Stimulated activated CD4-positive, alpha-beta T cell treated with anti-CD3 and anti-CD28 coated beads, Interleukin-12 subunit alpha, Interleukin-12 subunit beta, amount 100 ng/mL, for 24 hours (primary cell): ENCODE results near the gene CNOT3.

Experiments used
- DNase-seq, 2 experiments: peaks; one replicate each; pipeline ENCODE4 v3.0.0-alpha.2; 2020; ENCODE audit warnings: low read depth in 2 of 2

Gene CNOT3

DNA sequence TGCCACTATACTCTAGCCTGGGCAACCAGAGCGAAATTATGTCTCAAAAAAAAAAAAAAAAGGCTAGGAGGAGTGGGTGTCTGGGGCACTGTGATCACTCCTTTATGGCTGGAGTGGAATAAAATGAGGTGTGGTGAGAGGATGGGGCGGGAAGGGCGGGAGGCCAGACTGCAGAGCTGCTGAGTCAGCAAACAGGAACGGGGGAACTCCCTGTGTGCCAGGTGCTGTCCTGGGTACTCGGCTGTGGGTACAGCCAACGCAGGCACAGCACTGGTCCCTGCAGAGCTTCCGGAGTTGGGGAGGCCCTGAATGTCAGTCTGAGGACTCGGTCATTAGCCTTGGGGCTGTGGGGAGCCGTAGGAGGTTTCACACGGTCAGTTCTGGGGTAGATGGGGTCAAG is 16.3 kb upstream of the CNOT3 start:
- no peak for DNase-seq

DNA sequence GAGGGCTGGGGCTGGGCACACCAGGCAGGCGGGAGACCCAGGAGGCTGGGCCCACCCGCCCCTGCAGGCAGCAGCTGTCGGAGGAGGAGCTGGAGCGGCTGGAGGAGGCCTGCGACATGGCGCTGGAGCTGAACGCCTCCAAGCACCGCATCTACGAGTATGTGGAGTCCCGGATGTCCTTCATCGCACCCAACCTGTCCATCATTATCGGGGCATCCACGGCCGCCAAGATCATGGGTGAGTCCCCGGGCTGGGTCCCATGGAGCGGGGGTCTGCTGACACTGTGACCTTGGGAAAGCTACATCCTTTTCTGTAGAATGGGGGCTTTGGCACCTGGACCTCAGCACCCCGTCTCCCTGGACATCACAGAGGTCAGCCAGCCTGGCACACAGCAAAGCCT is 13.9 kb upstream of the CNOT3 start:
- DNase-seq, result no peak

DNA sequence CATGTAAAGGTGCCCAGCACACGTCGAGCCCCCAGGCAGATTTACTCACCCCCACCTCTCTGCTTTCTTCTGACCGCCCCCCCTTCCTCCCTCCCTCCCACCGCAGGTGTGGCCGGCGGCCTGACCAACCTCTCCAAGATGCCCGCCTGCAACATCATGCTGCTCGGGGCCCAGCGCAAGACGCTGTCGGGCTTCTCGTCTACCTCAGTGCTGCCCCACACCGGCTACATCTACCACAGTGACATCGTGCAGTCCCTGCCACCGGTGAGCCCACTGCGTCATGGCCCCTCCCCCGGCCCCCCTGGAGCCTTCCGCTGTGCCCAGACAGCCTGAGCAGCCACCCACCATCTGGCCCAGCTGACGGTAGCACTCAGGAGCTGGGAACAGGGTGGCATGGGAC is 13.2 kb upstream of the CNOT3 start:
- DNase-seq, result no peak

DNA sequence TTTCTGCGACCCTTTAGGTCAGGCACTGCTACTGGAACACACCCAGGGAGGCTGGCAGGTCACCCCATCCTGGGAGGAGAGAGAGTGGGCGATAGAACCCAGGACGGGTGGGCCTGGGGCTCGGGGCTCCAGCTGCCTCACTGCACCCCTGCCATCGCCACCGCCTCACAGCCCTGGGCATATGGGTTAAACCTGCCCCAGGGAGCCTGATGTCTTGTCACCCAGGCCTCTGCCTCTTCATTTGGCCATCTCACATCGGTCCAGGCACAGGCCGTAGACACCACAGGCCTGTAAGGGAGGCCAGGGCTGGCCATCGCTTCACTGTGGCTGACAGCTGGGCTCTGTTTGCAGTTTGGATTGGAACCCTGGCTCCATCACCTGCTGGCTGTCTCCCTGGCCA is 11.8 kb upstream of the CNOT3 start:
- DNase-seq, result no peak

DNA sequence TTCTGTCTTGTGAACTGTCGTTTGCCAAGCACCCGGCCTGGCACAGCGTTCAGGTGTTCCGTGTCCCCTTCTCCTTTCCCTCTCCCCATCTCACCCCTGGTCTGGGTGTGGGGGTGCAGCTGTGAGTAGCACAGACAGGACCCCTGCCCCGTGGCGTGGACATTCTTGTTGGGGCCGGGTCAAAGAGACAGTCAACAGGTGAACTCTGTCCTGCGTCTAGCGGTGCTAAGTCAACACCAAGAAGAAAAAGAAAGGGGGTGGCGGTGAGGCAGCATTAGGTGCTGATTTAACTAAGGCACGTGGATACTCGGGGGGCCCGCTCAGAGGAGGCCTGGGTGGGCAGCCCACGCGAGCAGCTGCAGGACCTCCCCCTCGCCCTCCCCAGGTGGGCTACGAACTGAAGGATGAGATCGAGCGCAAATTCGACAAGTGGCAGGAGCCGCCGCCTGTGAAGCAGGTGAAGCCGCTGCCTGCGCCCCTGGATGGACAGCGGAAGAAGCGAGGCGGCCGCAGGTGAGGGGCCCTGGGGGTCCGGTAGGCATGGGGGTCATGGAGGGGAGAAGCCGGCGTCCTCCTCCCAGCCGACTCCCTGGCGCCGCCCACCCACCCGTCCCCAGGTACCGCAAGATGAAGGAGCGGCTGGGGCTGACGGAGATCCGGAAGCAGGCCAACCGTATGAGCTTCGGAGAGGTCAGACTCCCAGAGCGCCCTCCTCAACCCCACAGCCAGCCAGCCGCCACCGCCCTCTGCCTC is 9.7 kb upstream of the CNOT3 start:
- DNase-seq, result no peak

DNA sequence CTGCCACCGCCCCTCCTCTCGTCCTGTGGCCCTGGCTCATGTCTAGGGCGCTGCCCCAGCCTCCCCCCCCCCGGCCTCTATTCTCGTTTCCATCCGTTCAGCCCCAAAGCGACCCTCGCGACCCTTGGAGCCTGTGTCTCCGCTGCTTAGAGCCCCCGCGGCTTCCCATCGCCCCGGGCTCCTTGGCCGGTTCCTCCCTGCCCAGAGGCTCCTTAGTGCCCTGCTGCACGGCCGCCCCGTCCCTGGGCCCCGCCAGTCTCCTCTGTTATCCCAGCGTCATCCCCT is 9.2 kb upstream of the CNOT3 start:
- DNase-seq, result no peak

DNA sequence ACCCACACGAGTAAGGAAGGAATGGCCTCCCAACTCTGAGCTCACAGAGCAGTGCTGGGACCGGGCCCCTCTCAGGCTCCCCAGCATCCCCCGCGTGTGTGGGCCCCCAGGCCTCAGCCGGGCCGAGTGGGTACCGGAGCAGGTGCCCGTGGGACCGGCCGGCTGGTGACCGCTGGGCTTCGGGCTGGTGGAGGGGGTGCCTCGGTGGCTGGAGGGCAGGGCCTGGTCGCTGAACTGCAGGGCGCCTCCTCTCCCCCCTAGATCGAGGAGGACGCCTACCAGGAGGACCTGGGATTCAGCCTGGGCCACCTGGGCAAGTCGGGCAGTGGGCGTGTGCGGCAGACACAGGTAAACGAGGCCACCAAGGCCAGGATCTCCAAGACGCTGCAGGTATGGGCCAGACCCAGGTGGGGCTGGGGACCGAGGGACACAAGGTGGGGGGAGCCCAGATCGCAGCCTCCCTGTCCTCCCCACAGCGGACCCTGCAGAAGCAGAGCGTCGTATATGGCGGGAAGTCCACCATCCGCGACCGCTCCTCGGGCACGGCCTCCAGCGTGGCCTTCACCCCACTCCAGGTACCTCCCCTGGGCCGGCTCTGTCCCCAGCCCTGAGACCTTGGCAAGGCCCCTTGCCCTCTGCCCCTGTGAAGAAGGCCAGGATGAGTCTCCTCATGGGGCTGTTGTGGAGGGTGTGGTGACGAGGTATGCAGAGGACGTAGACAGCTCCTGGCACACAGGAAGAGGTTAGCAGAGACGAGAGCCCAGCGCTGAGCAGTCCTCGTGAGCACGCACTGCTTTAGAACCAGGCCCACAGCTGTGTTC is 8.6 kb upstream of the CNOT3 start:
- DNase-seq, result no peak

DNA sequence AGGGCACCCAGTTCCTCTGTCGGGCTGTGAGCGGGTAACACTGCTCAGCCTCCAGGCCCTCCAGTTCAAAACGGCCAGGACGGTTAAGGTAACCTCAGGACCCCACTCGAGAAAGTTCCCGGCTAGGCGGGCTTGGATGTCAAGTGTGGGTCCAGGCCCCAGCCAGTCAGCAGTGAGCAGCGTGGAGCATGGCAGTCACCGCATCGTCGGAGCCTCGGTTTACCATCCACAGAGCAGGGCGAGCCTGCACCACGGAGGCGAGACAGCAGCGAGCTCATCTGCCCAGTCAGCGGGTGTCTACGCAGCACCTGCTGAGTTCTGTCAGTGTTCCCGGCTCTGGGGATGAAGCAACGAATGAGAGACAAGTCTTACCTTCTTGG is 8.0 kb upstream of the CNOT3 start:
- DNase-seq, result no peak

DNA sequence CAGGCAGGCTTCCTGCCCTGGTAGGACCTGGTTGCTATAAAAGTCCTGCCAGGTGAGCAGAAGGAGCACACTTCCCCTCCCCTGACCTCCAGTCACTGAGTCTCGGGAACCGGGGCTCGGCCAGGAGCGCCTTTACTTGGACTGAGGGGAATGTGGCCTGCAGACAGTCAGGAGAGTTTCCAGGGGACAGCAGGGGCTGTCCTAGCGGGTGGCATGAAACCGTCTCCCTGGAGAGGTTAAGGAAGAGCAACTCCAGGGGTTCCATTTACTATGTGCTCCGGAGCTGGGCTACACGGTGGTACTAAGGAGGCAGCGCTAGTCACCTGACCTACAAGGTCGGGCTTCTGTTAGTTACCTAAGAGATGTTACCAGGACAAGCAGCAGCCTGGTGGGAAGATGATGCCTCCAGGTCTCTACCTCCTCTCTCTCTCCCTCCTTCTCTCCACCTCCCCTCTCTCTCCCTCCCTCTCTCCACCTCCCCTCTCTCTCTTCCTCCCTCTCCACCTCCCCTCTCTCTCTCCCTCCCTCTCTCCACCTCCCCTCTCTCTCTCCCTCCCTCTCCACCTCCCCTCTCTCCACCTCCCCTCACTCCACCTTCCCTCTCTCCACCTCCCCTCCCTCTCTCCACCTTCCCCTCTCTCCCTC is 4.1 kb upstream of the CNOT3 start:
- no peak for DNase-seq

DNA sequence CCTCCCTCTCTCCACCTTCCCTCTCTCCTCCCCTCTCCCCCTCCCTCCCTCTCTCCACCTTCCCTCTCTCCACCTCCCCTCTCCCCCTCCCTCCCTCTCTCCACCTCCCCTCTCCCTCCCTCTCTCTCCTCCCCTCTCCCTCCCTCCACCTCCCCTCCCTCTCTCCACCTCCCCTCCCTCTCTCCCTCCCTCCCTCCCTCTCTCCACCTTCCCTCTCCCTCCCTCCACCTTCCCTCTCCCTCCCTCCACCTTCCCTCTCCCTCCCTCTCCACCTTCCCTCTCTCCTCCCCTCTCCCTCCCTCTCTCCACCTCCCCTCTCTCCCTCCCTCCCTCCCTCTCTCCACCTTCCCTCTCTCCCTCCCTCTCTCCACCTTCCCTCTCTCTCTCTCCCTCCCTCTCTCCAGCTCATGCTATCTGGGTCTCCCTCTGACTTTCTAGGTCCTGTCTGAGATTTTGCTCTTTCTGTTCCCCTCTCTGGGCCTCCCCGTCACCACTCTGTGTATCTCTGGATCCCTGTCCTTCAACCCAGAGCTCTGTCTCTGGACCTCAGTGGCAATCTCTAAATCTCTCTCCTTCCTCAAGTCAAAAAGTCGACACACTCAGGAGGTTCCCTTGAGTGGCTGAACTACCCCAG is 3.5 kb upstream of the CNOT3 start:
- DNase-seq, result no peak

DNA sequence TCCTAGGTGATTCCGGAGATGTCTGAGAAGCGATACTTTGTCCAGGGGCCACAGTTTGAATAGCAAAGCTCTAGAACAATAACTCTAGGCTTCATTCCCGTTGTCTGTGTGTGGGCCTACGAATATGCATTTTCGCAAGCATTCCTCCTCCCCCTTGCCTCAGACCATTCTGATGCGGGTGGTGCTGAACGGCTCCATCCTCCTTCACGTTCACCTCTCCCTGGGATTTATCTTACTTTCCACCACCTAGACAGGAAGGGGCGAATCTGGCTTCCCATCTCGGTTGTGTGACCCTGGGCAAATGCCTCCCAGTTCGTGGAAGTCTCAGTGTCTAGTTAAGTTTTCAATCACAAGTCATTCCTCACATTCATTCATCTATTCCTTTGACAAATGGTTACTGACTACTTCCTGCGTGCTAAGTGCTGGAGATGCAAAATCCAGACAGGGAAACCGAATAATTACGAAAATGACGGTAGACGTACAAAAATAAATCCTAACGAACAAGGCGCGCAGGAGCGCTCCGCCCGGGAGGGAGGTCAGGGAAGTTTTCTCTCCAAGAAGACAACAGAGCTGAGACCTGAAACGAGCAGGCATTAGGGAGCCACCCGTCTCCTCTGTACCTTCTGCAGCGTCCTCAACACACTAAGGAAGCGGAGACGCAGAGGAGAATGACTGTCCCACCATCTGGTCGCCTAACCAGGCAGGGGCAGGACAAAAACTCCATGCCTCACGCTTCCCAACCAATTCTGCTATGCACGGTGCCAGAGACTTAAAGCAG is 1.3 kb upstream of the CNOT3 start:
- no peak for DNase-seq

DNA sequence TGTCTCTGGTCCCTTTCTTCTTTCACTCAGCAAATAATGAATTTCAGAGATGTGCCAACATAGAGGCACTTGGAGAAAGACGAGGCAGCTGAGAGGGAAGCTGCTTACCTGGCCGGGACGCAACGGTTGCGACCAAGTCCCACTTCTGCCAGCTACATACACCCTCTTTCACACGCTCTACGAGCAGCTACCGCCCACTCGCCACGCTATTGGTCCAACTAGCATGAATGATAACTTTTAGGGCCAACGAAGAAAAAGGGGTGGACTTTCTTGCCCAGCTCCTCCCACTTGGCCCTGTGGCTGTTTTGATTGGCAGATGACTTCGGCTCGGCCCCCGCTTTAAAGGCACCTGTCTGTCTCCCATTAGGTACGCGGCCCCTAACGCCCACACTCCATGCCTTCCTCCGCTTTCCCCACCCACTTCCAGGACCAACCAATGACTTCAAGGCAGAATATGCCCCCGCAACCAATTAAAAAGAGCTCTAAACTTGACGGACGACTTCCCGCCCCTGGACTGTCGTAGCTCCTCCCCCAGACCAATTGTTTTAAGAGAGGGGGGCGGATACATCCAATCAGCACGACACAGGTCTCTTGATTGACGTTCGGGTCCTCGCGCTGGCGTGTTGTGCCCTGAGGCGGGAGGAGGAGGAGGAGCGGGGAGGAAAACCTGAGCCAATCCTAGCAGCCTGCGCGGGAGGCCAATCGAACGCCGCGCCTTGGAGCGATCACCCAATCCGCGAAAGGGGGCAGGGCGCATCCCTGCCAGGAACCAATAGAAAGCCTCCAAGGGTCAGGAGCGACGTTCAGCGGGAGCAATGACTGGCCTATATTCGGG is 481 bp upstream of the CNOT3 start:
- peak; percentile 96 to 97 for DNase-seq

DNA sequence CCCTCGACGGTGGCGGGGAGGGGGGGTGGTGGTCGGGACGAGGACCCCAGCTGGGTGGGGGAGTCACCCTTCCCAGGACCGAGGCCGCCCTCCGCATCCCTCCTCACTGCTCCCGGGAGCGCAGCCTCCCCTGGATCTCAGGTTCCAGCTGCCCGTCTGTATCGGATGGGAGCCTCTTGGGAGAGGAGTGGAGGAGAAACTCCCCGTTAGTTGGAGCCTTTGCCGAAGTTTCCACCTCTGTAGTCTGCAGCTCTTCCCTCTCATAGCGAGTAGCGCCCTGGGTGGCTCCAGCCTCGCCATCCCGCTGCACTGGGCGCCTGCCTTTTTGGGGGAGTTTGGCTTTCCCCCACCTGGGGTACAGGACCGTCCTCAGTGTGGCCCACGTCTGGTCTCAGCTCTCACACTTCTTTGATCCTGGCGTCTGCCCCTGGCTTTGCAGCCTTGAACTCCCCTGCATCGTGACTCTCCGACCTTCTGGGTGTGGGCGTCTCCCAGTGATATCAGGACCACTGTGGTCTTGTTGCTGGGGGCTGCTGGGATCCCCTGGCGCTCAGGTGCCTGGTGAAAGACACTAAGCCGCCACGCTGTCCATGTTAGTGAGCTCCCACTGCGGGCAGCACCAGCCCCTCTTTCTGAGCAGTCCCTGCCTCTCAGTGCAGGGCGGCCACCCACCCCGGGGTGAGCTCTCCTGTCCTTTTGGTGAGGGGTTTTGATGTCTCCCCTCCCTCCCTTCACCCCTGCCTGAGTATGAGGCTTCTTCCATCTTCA is 1.1 kb downstream of the CNOT3 start:
- no peak for DNase-seq

DNA sequence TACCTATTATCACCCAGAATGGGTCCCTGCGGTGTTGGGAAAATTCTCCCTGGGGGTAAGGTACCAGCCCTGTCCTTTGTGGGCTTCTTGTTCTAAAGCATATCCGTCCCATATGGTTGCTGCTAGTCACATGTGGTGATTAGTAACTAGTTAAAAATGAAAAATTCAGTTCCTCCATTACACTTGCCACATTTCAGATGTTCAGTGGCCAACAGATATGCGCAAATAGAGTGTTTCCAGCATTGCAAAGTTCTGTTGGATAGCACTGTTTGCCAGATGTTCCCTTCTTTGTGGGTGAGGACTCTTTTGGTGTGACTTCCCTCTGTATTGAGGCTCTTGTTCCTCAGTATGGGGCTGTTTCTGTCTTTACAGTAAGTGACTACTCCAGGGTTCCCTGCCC is 3.8 kb downstream of the CNOT3 start:
- no peak for DNase-seq

DNA sequence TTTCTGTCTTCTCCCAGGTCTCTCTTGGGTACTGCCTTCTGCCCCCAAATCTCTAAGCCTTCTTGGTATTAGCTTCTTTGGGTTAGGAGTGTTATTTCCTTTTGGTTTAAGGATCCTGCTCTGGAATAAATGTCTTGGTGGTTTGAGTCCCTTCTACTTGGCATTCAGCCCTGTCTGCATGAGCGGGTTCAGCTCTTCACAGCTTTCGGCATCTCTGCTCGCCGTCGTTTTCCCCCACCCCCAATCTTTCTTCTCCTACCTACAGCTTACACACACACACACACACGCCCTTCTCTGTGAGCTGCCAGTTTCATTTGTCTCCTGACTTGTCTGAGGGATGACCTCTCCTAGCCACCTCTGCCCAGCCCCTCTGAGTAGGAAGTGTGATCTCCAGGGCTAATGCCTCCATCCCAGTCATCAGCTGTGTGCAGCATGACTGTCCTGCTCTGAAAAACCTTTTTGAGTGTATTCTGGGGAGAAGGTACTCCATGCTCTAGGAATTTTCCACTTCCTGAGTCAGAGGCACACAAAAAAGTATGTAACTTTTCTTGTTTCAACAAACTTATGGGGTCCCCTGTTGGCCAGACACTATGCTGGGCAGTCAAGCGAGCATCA is 4.7 kb downstream of the CNOT3 start:
- no peak for DNase-seq

DNA sequence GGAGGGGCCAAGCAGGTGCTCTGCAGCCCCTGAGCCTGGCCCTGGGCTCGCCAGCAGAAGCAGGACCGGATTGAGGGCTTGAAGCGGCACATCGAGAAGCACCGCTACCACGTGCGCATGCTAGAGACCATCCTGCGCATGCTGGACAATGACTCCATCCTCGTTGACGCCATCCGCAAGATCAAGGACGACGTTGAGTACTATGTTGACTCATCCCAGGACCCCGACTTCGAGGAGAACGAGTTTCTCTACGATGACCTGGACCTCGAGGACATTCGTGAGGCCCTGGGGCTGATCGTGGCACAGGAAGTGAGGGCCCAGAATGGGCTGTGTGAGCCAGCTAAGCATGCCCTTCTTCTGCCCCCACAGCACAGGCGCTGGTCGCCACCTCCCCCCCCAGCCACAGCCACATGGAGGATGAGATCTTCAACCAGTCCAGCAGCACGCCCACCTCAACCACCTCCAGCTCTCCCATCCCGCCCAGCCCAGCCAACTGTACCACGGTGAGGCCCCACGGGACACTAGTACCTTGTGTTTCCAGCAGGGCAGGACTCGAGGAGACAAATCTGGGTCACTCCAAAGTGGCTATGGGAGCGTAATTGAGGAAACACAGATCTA is 8.1 kb downstream of the CNOT3 start:
- DNase-seq, result no peak

DNA sequence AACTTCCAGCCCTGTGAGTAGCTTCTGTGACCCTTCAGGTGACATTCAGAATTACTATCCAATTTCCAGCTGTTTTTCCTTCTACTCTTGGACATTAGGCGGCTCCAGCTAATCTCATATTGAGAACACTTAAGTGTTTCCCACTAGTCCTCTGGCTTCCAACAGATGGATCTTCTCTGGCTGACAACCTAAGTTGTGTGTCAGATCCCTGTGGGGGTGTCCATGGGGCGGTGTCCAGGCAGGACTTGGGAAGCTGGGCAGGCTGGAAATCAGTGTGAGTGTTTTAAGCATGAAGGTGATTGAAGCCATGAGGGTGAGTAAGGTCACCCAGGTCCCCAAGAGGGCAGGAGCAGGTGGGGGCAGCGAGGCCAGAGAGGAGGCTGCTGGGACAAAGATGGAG is 10.1 kb downstream of the CNOT3 start:
- no peak for DNase-seq

DNA sequence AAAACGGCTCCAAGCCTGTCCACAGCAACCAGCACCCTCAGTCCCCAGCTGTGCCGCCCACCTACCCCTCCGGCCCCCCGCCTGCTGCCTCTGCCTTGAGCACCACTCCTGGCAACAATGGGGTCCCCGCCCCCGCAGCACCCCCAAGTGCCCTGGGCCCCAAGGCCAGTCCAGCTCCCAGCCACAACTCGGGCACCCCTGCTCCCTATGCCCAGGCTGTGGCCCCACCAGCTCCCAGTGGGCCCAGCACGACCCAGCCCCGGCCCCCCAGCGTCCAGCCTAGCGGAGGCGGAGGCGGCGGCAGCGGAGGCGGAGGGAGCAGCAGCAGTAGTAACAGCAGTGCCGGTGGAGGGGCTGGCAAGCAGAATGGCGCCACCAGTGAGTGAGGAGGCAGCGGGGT is 10.6 kb downstream of the CNOT3 start:
- no peak for DNase-seq
